HL-60 (cell line): ENCODE data around the gene NBEAL2.
A peak's percentile ranks its signal among the peaks of the same experiment; 100 is the strongest.

Source experiments
- DNase-seq, 2 experiments: peaks; one replicate each; pipeline ENCODE4 v3.0.0-alpha.2; 2010 to 2020; ENCODE audit warnings: low read depth in 1 of 2, low spot score in 1 of 2
- H3K27ac ChIP-seq: fragments of 250-450 bp; sonication (Bioruptor Pico); replicated peaks from 2 replicates; pipeline ENCODE4 v1.5.1; 2020; ENCODE audit warnings: mild to moderate bottlenecking, moderate library complexity
- H3K27me3 ChIP-seq: fragments of 250-450 bp; sonication (Bioruptor Pico); 2 replicates; pipeline ENCODE4 v1.5.1; 2021; ENCODE audit warnings: mild to moderate bottlenecking, moderate library complexity; ENCODE audit not compliant: insufficient read depth, poor library complexity, severe bottlenecking
- H3K4me3 ChIP-seq: replicated peaks from 2 replicates; pipeline ENCODE4 v1.5.1; 2011; ENCODE audit warnings: mild to moderate bottlenecking, control low read depth, low read length; ENCODE audit not compliant: insufficient read depth
- GABPA ChIP-seq: IDR thresholded peaks from 2 replicates; pipeline ENCODE4 v1.6.1; 2012; ENCODE audit warnings: low read depth
- POLR2AphosphoS5 ChIP-seq: IDR thresholded peaks from 2 replicates; pipeline ENCODE4 v1.6.1; 2012; ENCODE audit warnings: low read depth
- SPI1 ChIP-seq: IDR thresholded peaks from 2 replicates; pipeline ENCODE4 v1.6.1; 2012; ENCODE audit warnings: low read depth, mild to moderate bottlenecking, borderline replicate concordance
- TF ChIP-seq, protein P1 (sequence below): IDR thresholded peaks from 2 replicates; pipeline ENCODE4 v1.6.1; 2012; ENCODE audit warnings: low read depth; ENCODE audit not compliant: insufficient replicate concordance
- TF ChIP-seq, protein P2 (sequence below): IDR thresholded peaks from one replicate; pipeline ENCODE4 v1.5.1; 2011; ENCODE audit warnings: low read length, control low read depth, inconsistent platforms; ENCODE audit not compliant: insufficient read depth

Gene NBEAL2

DNA sequence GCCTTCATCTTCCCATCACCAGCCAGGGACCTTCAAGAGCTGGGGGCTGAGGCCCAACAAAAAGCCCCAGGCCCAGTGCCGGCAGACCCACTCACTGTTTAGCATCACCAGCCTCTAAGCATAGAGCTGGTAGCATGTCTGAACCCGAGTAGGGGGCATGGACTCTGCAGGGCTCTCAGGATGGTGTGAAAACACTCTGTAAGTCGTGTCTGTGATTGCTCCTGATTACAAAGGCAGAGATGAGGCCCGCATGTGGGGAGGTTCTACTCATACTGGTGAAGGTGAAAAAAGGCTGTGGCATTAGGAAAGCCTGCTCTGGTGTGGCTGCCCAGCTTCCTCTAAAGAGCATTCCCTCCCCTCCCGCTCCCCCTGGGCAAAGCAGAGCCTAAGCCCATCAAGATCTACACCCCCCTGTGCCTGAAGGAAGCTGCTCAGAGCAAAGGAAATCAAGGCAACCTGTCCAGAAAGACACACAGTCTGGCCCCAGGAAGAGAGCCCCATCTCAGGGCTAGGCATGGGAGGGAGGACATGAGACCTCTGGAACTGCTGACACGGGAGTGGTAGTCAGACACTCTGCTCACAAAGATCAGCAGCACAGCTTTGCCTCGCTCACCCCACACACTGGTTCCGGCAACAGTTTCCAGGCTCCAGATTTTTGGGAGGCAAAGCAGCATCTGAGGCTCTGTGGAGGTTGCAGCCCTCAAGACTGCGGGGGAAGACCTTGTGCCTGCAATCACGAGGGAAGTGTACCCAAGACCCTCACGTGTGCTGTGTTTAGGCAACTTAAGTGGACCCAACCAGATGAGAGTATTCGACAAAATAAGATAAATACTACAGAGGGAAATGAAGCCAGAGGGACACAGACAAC lies 39.7 kb upstream of the NBEAL2 start:
- peak in 1 of 2 experiments; percentile 71 for DNase-seq
- H3K27me3 ChIP-seq, result no peaks in the 10 kb centered on the region
- H3K27ac ChIP-seq, result peak overlapping the region; percentile 31
- no peak overlapping the region for H3K4me3 ChIP-seq
- TF ChIP-seq SPI1, result no peak
- TF ChIP-seq, protein P1, sequence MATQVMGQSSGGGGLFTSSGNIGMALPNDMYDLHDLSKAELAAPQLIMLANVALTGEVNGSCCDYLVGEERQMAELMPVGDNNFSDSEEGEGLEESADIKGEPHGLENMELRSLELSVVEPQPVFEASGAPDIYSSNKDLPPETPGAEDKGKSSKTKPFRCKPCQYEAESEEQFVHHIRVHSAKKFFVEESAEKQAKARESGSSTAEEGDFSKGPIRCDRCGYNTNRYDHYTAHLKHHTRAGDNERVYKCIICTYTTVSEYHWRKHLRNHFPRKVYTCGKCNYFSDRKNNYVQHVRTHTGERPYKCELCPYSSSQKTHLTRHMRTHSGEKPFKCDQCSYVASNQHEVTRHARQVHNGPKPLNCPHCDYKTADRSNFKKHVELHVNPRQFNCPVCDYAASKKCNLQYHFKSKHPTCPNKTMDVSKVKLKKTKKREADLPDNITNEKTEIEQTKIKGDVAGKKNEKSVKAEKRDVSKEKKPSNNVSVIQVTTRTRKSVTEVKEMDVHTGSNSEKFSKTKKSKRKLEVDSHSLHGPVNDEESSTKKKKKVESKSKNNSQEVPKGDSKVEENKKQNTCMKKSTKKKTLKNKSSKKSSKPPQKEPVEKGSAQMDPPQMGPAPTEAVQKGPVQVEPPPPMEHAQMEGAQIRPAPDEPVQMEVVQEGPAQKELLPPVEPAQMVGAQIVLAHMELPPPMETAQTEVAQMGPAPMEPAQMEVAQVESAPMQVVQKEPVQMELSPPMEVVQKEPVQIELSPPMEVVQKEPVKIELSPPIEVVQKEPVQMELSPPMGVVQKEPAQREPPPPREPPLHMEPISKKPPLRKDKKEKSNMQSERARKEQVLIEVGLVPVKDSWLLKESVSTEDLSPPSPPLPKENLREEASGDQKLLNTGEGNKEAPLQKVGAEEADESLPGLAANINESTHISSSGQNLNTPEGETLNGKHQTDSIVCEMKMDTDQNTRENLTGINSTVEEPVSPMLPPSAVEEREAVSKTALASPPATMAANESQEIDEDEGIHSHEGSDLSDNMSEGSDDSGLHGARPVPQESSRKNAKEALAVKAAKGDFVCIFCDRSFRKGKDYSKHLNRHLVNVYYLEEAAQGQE, result no peak

DNA sequence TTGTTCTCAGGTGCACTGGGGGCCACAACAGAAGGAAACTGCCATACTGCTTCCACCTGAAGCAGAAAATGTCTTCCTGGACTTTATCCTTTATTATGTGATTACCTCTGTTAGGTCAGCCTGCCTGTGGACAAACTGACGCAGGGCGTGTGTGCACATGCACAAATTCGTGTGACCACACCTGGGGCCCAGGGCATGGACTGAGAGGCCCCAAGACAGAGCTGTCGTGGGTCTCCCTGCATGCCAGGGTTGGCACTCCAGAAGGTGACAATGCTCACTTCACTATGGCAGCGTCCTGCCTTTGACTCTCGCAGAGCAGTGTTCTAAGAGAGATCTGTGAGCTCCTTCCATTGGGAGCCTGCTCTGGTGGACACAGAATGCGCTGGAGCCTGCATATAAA lies 37.4 kb upstream of the NBEAL2 start:
- DNase-seq, result no peak
- Histone ChIP-seq H3K4me3 (no peak overlapping the region), H3K27ac (no peak overlapping the region), H3K27me3 (no peaks in the 10 kb centered on the region)
- TF ChIP-seq GABPA (no peak), SPI1 (no peak), POLR2AphosphoS5 (no peak)
- TF ChIP-seq, protein P2, sequence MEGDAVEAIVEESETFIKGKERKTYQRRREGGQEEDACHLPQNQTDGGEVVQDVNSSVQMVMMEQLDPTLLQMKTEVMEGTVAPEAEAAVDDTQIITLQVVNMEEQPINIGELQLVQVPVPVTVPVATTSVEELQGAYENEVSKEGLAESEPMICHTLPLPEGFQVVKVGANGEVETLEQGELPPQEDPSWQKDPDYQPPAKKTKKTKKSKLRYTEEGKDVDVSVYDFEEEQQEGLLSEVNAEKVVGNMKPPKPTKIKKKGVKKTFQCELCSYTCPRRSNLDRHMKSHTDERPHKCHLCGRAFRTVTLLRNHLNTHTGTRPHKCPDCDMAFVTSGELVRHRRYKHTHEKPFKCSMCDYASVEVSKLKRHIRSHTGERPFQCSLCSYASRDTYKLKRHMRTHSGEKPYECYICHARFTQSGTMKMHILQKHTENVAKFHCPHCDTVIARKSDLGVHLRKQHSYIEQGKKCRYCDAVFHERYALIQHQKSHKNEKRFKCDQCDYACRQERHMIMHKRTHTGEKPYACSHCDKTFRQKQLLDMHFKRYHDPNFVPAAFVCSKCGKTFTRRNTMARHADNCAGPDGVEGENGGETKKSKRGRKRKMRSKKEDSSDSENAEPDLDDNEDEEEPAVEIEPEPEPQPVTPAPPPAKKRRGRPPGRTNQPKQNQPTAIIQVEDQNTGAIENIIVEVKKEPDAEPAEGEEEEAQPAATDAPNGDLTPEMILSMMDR, result no peak
- TF ChIP-seq, protein P1, result no peak

DNA sequence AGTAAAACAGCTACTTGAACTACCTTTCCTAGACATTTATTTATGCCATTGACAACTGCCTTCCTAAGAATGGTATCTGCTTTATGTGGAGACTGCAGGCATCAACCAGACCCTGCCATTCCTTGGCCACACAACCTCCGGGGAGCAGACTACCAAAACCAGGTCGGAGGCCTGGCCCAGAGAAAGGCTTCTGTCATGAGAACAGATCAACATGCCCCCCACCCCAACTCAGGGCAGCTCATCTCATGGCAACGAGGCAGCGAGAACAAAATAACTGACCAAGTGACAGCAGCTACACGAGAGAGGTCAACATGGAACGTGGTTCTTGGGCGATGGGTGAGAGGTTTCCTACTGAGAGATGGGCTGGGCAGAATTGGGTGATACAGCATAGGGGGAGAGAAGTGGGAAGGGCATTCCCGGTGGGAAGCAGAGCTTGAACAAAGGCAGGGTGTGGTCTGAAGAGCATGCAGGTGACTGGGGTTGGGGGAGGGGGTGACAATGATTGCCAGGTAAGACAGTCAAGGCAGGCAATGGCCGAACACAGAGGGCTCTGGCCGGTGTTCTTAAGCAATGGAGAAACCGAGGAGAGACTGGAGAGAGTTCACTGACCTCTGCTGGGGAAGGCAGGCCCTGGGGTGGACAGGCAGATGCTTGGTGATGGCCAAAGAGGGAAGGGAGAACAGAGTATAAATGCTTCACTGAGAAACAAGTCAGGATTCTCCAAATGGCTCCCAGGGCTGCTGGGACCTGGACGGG lies 36.8 kb upstream of the NBEAL2 start:
- Histone ChIP-seq H3K4me3 (no peak overlapping the region), H3K27ac (no peak overlapping the region), H3K27me3 (no peaks in the 10 kb centered on the region)
- DNase-seq, result no peak
- TF ChIP-seq GABPA (no peak), POLR2AphosphoS5 (no peak)
- TF ChIP-seq, protein P2, result no peak
